GDM1 (cell line): Measurements from ENCODE around the gene PLPPR3.

Experiments used
- DNase-seq: peaks from one replicate; lab custom pipeline; 2025; lab: John Stamatoyannopoulos, UW

PLPPR3 gene

GRCh38 chr19:796692-797527, 24.8 kb downstream of the PLPPR3 start, which contains the start of gene PTBP1:
PTBP1 (plus strand) TSS chr19:797452; CDS start chr19:797498, 46 bp downstream.
- peak; percentile 100 for DNase-seq

DNA sequence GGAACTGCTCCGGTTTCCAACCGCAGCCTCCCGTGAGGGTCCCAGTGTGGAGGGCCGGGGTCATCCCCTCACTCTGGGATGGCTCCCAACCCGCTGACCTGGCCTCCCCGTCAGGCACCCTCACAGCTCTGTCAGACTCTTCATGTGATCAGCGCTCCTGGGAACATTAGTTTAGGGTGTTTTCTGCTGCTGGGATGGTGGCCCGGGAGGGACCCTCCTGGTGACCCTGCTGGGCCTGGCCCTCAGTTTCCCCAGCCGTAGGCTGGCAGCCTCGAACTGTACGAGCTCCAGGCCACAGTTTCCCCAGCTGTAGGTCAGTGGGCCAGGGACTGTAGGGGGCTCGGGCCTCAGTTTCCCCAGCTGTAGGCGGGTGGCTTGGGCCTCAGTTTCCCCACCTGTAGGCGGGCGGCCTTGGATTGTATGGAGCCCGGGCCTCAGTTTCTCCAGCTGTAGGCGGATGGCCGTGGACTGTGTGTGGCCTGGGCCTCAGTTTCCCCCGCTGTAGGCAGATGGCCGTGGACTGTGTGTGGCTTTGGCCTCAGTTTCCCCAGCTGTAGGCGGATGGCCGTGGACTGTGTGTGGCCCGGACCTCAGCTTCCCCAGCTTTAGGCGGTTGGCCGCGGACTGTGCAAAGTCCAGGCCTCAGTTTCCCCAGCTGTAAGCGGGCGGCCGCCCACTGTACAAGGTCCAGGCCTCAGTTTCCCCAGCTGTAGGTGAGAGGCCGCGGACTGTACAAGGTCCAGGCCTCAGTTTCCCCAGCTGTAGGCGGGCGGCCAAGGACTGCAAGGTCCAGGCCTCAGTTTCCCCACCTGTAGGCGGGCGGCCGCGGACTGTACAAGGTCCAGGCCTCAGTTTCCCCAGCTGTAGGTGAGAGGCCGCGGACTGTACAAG, 25.8 kb downstream of the PLPPR3 start:
- no peak for DNase-seq

GRCh38 chr19:795073-795611, 26.6 kb downstream of the PLPPR3 start:
- no peak for DNase-seq

DNA sequence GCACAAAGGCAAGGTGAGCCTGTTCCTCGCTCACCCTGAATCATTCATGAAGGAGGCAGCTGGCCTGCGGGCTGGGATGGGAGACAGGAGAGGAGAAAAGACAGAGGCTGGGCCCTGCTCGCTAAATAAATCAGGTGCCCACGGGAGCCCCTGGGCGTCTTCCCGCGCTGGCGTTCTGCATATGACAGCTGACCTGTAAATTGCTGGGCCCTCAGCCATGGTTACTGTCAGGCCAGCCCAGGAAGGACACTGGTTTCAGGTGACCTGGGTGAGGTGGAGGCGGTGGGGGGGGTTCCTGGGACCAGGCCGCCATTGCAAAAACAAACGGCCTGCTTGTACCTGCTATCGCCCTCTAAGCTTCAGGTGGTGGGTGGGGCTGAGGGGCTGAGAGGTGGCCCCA, 27.9 kb downstream of the PLPPR3 start:
- DNase-seq: no peak

DNA sequence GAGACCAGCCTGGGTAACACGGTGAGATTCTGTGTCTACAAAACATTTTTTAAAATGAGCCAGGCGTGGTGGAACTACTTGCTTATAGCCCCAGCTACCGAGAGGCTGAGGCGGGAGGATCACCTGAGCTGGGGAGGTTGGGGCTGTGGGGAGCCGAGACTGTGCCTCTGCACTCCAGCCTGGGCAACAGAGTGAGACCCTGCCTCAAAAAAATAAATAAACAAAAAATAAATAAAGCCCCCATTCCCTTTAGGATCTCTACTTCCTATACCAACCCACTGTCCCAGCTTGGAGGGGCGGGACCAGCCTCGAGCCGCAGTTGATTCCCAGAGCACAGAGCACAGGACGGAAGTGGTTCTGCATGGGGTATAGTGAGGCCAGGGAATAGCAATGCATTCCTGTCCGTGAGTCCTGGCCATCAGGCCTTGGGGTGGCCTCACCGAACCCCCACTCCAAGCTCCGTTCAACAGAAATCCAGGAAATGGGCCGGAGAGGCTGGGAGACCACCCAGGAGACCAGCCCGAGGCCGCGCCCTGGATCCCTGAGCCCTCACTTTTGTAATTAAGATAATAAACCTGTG, 29.4 kb downstream of the PLPPR3 start:
- no peak for DNase-seq

DNA sequence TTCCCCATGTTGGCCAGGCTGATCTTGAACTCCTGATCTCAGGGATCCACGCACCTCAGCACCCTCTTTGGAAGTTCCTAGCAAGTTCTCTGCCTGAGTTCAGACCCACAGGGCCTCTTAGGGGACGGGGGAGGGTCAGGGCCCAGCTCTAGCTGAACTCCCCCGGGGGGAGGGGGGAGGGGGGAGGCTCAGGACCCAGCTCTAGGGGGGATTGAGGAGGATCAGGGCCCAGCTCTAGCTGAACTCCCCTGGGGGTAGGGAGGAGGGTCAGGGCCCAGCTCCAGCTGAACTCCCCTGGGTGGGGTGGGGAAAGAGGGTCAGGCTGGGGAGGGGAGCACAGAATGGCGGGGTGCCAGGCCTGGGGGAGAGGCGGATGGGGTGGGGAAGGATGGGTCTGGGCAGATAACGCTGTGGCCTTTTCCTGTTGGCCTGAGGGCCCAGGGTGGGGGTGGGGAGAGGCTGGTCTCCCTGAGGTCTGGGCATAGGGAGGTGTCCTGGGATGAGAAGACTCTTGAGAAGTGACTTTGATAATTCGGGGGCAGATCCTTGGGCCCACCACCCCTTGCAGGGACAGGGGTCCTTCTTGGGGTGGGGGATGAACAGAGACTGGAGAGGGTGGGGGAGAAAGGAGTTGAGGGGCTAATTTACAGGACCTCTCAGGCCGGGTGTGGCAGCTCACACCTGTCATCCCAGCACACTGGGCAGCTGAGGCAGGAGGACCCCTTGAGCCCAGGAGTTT, 30.0 kb downstream of the PLPPR3 start:
- DNase-seq: no peak

DNA sequence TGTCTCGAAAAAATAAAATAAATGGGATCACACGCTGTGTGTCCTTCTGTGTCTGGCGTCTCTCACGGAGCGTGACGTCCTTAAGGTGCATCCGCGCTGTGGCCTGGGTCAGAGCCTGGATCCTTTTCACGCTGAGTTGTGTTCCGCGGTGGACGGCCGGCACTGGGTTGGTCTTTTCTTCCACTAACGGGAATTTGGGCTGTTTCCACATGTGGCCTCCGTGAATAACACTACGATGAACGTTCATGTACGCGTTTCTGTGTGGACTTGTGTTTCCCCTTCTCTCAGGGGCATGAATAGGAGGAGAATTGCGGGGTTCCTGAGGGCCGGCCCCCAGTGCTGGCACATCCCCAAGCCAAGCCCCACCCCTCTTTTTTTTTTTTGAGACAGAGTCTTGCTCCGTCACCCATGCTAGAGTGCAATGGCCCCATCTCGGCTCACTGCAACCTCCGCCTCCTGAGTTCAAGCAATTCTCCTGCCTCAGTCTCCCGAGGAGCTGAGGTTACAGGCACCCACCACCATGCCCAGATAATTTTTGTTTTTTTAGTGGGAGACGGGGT, 30.7 kb downstream of the PLPPR3 start:
- no peak for DNase-seq

- no peak for DNase-seq
These were observed 32.1 kb downstream of the PLPPR3 start for GRCh38 chr19:789701-790060.

DNA sequence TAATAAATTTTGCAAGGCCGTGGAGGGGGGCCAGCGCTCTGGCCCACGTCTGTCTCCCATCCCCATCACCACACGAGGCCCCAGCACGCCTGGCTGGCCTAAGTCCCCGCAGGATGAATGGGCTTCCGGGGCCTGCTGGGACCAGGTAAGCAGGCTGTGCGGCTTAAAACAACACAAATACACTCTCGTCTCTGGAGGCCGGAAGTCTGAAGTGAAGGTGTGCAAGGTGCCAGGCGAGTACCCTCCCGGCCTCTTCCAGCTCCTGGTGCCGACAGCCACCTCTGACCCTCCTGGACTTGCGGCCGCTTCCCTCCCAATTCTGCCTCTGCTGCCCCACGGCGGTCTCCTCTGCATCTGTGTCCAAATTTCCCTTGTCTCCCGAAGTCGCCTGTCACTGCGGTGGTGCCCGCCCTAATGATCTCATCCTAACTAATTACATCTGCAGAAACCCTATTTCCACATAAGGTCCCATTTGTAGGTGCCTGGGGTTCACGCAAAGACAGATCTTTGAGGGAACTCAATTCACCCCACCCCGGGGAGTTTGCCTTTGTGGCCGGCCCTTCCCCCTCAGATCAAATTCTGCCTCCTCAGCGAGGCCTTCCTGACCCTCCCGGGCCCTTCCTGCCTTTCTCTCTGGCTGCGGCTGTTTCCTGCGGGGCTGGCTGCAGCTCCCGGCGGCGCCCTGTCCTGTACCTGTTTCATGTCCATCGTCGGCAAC, 32.6 kb downstream of the PLPPR3 start:
- DNase-seq: peak; percentile 37

DNA sequence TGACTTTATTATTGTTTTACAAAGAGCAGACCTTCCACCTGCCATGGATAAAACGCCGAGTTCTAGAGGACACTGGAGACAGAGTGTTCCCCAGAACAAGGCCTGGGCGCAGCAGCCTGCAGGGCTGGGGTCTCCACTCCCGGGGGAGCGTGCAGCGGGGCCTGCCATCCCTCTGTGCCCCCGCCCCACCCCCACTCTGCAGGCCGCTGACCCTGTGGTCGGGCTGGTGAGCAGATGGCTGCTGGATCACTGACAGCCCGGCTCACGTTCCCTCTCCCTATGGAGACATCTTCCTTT, 33.1 kb downstream of the PLPPR3 start:
- no peak for DNase-seq

DNA sequence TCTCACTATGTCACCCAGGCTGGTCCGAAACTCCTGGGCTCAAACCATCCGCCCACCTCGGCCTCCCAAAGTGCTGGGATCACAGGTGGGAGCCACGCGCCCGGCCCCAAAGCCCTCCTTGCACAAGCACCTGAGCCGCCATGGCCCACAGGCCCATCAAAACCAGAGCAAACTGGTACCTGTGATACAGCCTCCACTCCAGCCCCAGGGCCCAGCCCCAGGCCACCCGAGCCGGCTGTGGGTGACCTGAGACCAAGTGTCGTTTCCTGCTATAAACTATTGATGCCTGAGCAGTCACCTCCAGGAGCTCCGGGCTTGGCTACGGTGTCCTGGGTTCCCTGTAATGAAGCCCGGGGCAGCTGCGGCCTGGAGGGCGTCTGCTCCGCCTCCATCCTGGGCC, 34.2 kb downstream of the PLPPR3 start:
- DNase-seq: no peak

GRCh38 chr19:784541-784940, 37.2 kb downstream of the PLPPR3 start:
- DNase-seq: no peak

GRCh38 chr19:782878-783668, 38.7 kb downstream of the PLPPR3 start:
- no peak for DNase-seq

DNA sequence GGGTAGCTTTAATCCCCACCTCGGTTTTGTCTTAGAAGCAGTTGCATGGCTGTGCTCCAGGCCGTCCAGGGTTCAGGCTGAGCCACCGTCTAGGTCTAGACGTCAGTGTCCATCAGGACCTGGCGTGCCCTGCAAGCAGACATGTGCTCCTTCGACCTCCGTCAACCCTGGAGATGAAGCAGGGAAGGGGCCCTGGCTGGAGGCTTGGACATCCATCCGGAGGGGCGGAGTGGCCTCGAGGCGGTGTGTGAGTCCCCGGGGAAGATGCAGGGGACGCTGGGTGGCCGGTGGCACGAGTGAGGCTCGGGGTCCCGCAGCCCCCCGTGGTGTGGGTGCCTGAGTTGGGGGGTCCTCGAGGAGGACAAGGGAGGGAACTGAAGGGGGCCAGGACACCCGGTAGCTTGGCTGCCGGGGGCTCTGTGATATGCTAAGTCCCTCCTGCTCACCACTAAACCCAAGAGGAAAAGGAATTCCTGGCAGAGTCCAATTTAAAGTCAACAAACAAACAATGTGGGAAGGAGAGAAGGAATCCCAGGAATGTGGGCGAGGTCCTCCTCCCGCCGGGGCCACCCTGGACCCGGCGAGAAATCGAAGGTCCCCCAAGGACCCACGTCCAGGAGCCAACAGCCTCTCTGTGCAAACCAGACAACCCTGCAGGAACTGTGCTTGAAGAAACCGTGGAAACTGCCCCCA, 39.4 kb downstream of the PLPPR3 start:
- no peak for DNase-seq

DNA sequence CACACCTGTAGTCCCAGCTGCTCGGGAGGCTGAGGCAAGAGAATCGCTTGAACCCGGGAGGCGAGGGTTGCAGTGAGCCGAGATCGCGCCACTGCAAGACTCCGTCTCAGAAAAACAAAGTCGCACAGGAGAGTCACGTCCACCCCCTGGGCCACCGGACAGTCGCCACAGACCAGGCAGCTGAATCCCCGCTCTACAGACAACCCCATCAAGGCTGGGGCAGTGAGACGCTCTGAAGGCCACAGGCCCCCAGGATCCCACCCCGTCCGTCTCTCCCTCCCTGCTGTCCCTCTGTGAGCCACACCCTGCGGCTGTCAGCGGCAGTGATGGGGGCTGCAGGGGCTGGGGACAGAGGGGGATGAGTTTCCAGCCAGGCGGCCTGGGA, 40.0 kb downstream of the PLPPR3 start:
- no peak for DNase-seq

DNA sequence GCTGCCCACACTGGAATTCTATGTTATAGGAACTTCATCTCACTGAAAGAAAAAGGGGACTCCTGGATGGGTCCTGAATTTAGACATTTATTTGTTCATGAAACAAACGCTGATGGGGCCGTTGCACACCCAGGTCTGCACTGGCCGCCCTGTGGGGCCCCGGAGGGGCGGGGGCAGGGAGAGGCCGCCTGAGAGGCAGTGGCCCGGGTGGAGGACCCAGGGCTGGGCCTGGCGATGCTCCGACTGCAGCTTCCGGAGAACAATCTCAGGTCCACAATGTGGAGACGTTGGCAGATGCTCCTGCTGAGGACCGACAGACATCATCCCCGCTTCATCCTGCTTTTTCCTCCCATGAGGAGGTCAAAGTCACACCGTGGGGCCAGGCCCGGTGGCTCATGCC, 40.8 kb downstream of the PLPPR3 start:
- DNase-seq: no peak

- no peak for DNase-seq
These were observed 42.7 kb downstream of the PLPPR3 start for GRCh38 chr19:778910-779653.

- no peak for DNase-seq
These were observed 45.2 kb downstream of the PLPPR3 start for GRCh38 chr19:776549-776948.
